GM21619 (cell line): ENCODE results near the gene BDP1.
"Not testable (repeated sequence)": the region's sequence is repeated elsewhere in the genome, so short reads cannot be mapped to it uniquely, and the experiment has no call there.

ENCODE experiments used
- ATAC-seq: cut with Tn5 transposase; IDR thresholded peaks from one replicate; pipeline ENCODE4 v1.9.1; 2021; ENCODE audit not compliant: unreplicated experiment

BDP1 gene

DNA sequence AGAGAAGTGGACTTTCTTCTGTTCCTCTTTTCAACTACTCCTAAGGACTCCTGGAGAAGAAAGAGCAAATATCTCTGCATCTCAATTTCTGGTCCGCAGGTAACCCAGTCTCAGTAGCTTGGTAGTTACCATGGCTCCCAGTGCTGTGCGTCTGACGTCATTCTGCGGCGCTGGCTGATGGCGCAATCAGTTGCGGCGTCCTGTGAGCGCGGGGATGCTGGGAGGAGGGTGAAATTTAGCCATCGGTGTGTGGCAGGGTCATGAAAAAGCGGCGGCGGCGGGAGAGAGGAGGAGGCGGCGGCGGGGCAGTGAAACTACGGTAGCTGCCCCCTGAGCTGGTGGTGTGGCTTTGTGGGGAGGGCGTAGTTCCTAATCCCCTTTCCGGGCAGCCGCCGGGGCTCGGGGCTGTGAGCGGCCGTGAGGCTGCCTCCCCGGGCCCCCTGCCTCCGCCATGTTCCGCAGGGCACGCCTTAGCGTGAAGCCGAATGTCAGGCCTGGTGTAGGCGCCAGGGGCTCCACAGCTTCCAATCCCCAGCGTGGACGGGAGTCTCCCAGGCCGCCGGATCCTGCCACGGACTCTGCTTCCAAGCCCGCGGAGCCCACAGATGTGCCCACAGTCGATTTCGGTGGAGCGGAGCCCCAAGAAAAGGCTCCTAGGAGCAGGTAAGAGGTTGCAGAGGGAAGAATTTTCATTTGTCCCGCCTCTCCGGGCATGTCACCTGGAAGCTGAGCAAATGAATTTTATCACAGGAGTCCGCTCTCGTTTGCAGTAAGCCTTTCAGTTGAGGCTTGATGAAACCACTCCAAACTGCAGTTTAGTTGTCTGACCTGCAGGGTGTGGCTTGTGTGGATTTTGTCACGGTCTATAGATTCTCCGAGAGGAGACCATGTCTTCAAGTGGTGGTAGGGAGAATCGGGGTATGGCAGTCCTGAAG lies at the start of gene BDP1:
Gene BDP1 (plus strand): TSS at position 225 of the 935 bp plus-strand sequence. CDS start 227 bp downstream, at position 452.
- peak; percentile 92 for ATAC-seq

- ATAC-seq: not testable (repeated sequence)
Measured at GRCh38 chr5:71410088-71410487, 45.4 kb upstream of the BDP1 start.

DNA sequence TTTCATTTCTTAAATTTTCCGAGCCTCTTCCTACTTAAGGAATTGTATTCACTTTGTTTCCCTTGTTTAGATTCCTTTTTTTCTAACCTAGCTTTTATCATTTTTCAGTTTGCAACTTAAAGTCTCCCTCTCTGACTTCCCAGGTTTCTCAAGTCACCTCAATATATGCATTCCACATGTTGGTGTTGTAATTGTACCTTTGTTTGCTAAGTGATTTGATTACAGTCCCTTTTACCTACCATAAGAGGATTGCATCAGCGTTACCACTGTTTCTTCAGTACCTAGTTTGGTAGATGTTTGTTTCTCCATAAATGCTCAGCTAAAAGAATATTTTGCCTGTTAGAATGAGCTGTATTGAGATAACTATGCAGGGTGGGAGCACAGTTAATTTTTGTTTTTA lies 39.8 kb upstream of the BDP1 start:
- not testable (repeated sequence) for ATAC-seq

DNA sequence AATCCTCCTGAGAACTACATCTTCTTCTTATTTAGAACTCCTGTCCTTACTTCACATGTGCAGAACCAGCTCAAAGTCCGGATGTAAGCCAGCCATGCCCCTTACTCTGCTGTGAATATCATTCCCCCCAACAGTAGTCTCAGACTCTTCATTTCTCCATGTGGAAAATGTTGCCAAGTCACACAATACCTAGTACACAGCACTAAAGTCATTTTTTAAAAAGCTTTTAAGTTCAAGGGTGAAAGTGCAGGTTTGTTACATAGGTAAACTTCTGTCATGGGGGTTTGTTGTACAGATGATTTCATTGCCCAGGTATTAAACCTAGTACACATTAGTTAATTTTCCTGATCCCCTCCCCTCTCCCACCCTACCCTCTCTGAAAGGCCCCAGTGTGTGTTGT lies 37.4 kb upstream of the BDP1 start:
- not testable (repeated sequence) for ATAC-seq

DNA sequence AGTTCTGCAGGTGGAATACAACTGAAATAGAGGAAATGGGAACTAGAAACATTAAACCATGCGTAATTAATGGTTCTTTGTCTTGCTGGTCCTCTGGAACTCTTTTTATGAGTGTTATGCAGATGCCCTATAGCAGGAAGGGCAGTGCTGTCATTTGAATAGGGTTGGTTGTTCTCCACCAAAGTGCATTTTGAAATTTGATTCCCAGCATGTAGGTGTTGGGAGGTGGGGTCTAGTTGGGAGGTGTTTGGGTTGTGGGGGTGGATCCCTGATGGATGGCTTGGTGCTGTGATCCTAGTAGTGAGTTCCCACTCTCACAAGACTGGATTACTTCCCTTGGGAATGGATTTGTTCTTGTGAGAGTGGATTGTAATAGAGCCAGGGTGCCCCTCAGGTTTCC lies 34.2 kb upstream of the BDP1 start:
- ATAC-seq: not testable (repeated sequence)

DNA sequence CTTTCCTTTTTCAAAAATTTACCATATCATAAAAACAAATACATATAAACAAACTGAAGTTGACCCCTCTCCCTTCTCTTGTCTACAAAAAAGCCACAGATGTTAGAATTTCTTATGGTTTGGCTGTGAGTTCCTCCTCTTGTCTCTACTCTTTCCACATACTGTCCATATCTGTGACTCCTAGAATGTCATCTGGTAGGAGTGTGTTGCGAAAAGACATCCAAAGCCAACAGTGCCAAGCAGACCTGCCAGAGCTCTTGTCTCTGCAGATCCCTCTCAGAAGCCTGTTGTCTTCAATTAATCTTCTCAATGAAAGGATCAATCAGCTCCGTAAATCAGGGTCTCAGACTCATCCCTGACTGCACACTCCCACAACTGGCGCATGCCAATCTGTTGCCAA lies 31.6 kb upstream of the BDP1 start:
- ATAC-seq: not testable (repeated sequence)

- ATAC-seq: not testable (repeated sequence)
Measured at GRCh38 chr5:71426686-71427474, 28.6 kb upstream of the BDP1 start.

DNA sequence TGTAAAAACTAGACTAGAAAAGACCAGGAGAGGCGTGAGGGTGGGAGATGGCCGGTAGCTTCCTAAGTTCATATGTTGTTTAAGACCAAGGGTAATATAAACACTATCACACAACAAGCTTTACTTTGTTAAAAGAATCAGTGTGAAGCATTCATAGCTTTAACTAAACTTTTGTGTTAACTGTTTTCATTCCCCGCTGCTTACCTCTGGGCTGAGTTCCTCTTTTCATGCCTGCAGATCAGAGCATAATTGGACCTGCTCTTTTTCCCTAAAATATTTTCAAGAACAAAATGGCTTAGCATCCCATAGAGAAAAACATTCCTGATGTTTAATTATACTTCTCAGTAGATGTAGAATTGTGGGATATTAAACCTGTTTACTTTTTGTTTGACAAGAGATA lies 23.0 kb upstream of the BDP1 start:
- not testable (repeated sequence) for ATAC-seq

GRCh38 chr5:71434825-71435224 lies 20.6 kb upstream of the BDP1 start:
- ATAC-seq: not testable (repeated sequence)

- not testable (repeated sequence) for ATAC-seq
Measured at GRCh38 chr5:71441564-71441963, 13.9 kb upstream of the BDP1 start.

GRCh38 chr5:71443891-71444290 lies 11.6 kb upstream of the BDP1 start:
- ATAC-seq: not testable (repeated sequence)

- not testable (repeated sequence) for ATAC-seq
Measured at GRCh38 chr5:71445015-71445414, 10.4 kb upstream of the BDP1 start.

GRCh38 chr5:71445523-71446152 lies 9.8 kb upstream of the BDP1 start:
- ATAC-seq: not testable (repeated sequence)

- peak; percentile 37 for ATAC-seq
Measured at GRCh38 chr5:71446540-71447216, 8.8 kb upstream of the BDP1 start.

DNA sequence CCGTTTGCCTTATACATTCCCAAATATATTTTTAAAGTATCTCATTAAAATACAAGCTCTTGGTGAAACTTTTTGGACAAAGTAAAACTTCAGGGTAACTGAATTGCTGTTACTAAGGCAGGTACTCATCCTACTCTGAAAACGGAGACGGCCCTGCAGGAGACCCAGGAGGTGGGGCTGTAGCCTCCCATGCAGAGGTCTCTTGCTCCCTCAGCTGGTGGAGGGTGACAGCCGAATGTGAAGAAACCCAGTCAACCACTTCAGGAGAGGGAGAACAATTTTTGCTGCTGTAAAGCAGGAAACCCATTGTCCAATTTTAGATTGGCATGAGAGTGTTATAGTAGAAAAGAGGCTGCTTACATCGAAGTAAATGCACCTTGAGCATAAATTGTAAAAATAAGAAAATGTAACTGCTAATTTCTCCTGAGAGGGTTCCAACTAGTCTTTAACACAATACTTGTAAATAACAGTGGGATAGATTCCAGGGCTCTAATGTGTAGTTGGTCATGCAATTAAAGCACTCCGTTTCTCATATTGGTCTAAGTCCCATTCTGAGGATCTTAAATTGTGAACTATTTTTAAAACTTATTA lies 8.1 kb upstream of the BDP1 start:
- ATAC-seq: peak; percentile 92

DNA sequence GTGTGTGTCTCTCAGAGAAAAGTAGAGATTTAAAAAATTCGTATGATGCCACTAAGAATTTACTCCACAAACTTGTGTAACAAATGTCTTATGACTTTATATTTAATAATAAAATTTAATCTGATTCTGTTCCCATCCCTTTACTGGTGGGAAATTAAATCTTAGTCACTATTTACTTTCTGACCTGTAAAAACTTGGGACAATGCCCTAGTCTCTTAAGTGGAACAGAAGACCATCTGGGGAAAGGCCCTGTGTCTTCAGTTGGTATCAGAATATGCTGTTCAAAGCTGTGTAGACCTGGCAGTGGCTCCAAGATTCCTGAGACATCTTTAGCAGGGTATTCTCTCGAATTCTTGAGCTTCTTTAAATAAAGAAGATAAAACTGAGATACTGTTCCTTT lies 2.6 kb upstream of the BDP1 start:
- ATAC-seq: no peak

DNA sequence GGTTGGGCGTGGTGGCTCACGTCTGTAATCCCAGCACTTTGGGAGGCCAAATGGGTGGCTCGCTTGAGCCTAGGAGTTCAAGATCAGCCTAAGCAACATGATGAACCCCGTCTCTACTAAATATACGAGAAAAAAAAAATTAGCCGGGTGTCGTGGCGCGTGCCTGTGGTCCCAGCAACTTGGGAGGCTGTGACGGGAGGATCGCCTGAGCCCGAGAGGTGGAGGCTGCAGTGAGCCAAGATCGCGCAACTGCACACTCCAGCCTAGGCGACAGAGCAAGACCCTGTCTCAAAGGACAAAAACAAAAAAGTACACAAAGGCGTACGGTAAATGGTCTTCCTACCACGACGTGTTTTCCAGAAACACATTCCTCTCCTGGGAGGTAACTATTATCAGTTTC lies 538 bp upstream of the BDP1 start:
- ATAC-seq: no peak

GRCh38 chr5:71456362-71456743 lies 902 bp downstream of the BDP1 start:
- ATAC-seq: no peak

DNA sequence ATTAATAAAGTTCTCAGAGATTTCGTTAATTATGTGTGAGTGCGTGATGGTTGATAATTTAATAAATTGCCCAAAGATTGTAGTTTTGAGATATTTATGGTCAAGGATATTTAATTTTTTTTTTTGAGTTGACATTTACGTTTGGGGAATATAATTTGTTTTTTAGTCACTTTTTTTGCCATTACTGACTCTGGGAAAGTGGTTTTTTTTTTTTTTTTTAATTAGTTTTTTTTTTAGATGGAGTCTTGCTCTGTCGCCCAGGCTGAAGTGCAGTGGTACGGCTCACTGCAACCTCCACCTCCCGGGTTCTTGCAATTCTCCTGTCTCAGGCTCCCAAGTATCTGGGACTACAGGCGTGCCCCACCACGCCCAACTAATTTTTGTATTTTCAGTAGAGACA lies 1.7 kb downstream of the BDP1 start:
- no peak for ATAC-seq

DNA sequence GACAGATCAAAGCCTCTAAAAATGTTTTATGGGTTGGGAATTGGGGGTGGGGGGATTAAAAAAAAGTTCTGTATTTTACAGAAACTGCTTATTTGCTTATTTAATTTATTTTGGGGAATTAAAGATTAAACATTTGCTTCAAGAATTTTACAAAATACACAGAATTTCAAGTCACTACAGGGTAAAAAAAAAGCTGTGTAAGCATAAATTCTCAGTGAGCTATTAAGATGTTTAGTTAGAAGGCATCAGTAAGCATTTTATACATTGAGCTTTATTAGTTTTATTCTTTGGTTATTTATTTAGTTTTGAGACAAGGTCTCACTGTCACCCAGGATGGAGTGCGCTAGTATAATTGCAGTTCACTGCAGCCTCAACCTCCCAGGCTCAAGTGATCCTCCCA lies 5.2 kb downstream of the BDP1 start:
- ATAC-seq: no peak
